Measurements from ENCODE around the gene PTPRU. TPM values are rescaled to one million over a fixed set of nuclear protein-coding genes. Genes with fewer than 3 reads are reported as not detected.

PTPRU gene
- total RNA-seq, 1 experiment from 2014 or later = 40.7 TPM

- CTCF ChIA-PET = no interaction called here
- Histone ChIP-seq H3K9me2 (ENCODE audit: insufficient read depth) (no peaks in the 10 kb centered on the region), H3K4me2 (ENCODE audit: low read length) (no peak overlapping the region), H3K9me3 (ENCODE audit: control insufficient read depth in 1 of 2, insufficient read depth in 1 of 2, low read depth in 1 of 2, low read length in 2 of 2) (no peaks in the 10 kb centered on the region), H2AFZ (ENCODE audit: low read depth, low read length, poor library complexity, severe bottlenecking) (no peak overlapping the region), H3K27ac (ENCODE audit: low read depth, low read length) (no peak overlapping the region), H3K4me3 (replicated peaks in 1 of 2; ENCODE audit: low read depth in 1 of 2, low read length in 2 of 2) (no peak overlapping the region), H3K79me2 (ENCODE audit: insufficient read depth, low read length) (no peaks in the 10 kb centered on the region), H3K36me3 (ENCODE audit: control insufficient read depth in 1 of 2, insufficient read depth in 2 of 2, low read length in 2 of 2) (no peaks in the 10 kb centered on the region), H3K4me1 (ENCODE audit: control insufficient read depth in 1 of 2, insufficient read depth in 2 of 2, low read length in 2 of 2) (no peaks in the 10 kb centered on the region), H3K27me3 (ENCODE audit: insufficient read depth, low read length) (0 out of 2 replicates have a peak, but pooled peaks cover 16% of the 10 kb centered on the region), H3K9ac (ENCODE audit: low read length) (no peak overlapping the region), H4K20me1 (ENCODE audit: insufficient read depth) (no peaks in the 10 kb centered on the region)
- no peak for ATAC-seq
- intact Hi-C loops (cut with micrococcal nuclease) = loop anchor here (10.0 kb wide), 1 partner anchor 102 kb away; no protein-coding TSS in a partner anchor
- DNase-seq (ENCODE audit: low read depth, low spot score) = no peak
- no TSS peak for BruUV-seq (replicated peaks)
- RAD21 ChIA-PET (ENCODE audit: low non-redundant PET in 1 of 2, low total read pairs in 2 of 2, uncharacterized antibody in 2 of 2, unreplicated experiment in 2 of 2) = no interaction called here
- no peak for TF ChIP-seq SRF (IDR thresholded peaks at IDR 0.05; ENCODE audit: low read depth)
- TF ChIP-seq EGR1 (IDR thresholded peaks at IDR 0.05; ENCODE audit: low read depth) = no peak
- no peak for TF ChIP-seq POLR2A (IDR thresholded peaks at IDR 0.05; ENCODE audit: borderline replicate concordance, extremely low read depth, insufficient read depth, insufficient read length)
- TF ChIP-seq ZFX (IDR thresholded peaks at IDR 0.05) = no peak
- POLR2A ChIA-PET = no interaction called here
Measured at GRCh38 chr1:29346576-29346975, 110.3 kb downstream of the PTPRU start.

- ChIA-PET POLR2A (no interaction called here), CTCF (no interaction called here), RAD21 (ENCODE audit: low non-redundant PET in 1 of 2, low total read pairs in 2 of 2, uncharacterized antibody in 2 of 2, unreplicated experiment in 2 of 2) (no interaction called here)
- H3K4me2 ChIP-seq (ENCODE audit: low read length) = no peak overlapping the region
- no TSS peak for BruUV-seq (replicated peaks)
- intact Hi-C loops (cut with micrococcal nuclease) = loop anchor here (10.0 kb wide), 1 partner anchor 105 kb away; no protein-coding TSS in a partner anchor
- H3K9ac ChIP-seq (ENCODE audit: low read length) = no peak overlapping the region
- H3K79me2 ChIP-seq (ENCODE audit: insufficient read depth, low read length) = no peaks in the 10 kb centered on the region
- H3K9me2 ChIP-seq (ENCODE audit: insufficient read depth) = no peaks in the 10 kb centered on the region
- peaks cover 0 to 7% of the 10 kb centered on the region in 2 experiments; a peak in 1 of 4 replicates for H3K4me1 ChIP-seq (ENCODE audit: control insufficient read depth in 1 of 2, insufficient read depth in 2 of 2, low read length in 2 of 2)
- no peaks in the 10 kb centered on the region for H4K20me1 ChIP-seq (ENCODE audit: insufficient read depth)
- H3K27ac ChIP-seq (ENCODE audit: low read depth, low read length) = no peak overlapping the region
- H3K27me3 ChIP-seq (ENCODE audit: insufficient read depth, low read length) = 0 out of 2 replicates have a peak, but pooled peaks cover 10% of the 10 kb centered on the region
- ATAC-seq (peak; percentile 64), DNase-seq (ENCODE audit: low read depth, low spot score) (no peak)
- no peaks in the 10 kb centered on the region for H3K9me3 ChIP-seq (ENCODE audit: control insufficient read depth in 1 of 2, insufficient read depth in 1 of 2, low read depth in 1 of 2, low read length in 2 of 2)
- no peak overlapping the region for H3K4me3 ChIP-seq (replicated peaks in 1 of 2; ENCODE audit: low read depth in 1 of 2, low read length in 2 of 2)
- H3K36me3 ChIP-seq (ENCODE audit: control insufficient read depth in 1 of 2, insufficient read depth in 2 of 2, low read length in 2 of 2) = no peaks in the 10 kb centered on the region
- TF ChIP-seq RAD21 (IDR thresholded peaks at IDR 0.05; ENCODE audit: low read depth) (no peak), SRF (IDR thresholded peaks at IDR 0.05; ENCODE audit: low read depth) (no peak), CBX3 (IDR thresholded peaks at IDR 0.05; ENCODE audit: low read depth) (no peak)
- no peak overlapping the region for H2AFZ ChIP-seq (ENCODE audit: low read depth, low read length, poor library complexity, severe bottlenecking)
Measured at GRCh38 chr1:29349871-29350491, 113.7 kb downstream of the PTPRU start.
